RWPE2 (cell line): ENCODE results near the gene SPPL3.
A peak's percentile ranks its signal among the peaks of the same experiment; 100 is the strongest.

Experiments used
- ATAC-seq: fragments of 200-7000 bp; cut with Tn5 transposase; 3 replicates; pipeline ENCODE4 v1.9.1; 2021; ENCODE audit warnings: low read depth
- DNase-seq: peaks from one replicate; pipeline ENCODE4 v3.0.0-alpha.2; 2020; ENCODE audit warnings: low spot score
- H3K27ac ChIP-seq: fragments of 450-650 bp; 2 replicates; pipeline ENCODE4 v1.5.1; 2017; ENCODE audit warnings: mild to moderate bottlenecking; ENCODE audit not compliant: poor library complexity, severe bottlenecking
- H3K27me3 ChIP-seq: fragments of 250-450 bp; sonication (Bioruptor Pico); 2 replicates; pipeline ENCODE4 v1.5.1; 2021; ENCODE audit warnings: mild to moderate bottlenecking, moderate library complexity; ENCODE audit not compliant: insufficient read depth, poor library complexity, severe bottlenecking
- H3K36me3 ChIP-seq: fragments of 250-450 bp; sonication (Bioruptor Pico); 2 replicates; pipeline ENCODE4 v1.5.1; 2020; ENCODE audit warnings: low read depth, mild to moderate bottlenecking, moderate library complexity
- H3K4me1 ChIP-seq: fragments of 250-450 bp; sonication (Bioruptor Pico); 2 replicates; pipeline ENCODE4 v1.5.1; 2021; ENCODE audit warnings: mild to moderate bottlenecking, moderate library complexity; ENCODE audit not compliant: insufficient read depth, poor library complexity, severe bottlenecking
- H3K4me3 ChIP-seq: fragments of 250-450 bp; sonication (Bioruptor Pico); 2 replicates; pipeline ENCODE4 v1.5.1; 2021; ENCODE audit warnings: mild to moderate bottlenecking, moderate library complexity; ENCODE audit not compliant: severe bottlenecking
- H3K9me3 ChIP-seq: fragments of 250-450 bp; sonication (Bioruptor Pico); 2 replicates; pipeline ENCODE4 v1.5.1; 2021; ENCODE audit warnings: mild to moderate bottlenecking, moderate library complexity; ENCODE audit not compliant: severe bottlenecking
- CTCF ChIP-seq: fragments of 450-650 bp; IDR thresholded peaks from one replicate; pipeline ENCODE4 v1.5.1; 2017; ENCODE audit warnings: mild to moderate bottlenecking, moderate library complexity; ENCODE audit not compliant: poor library complexity, severe bottlenecking

The SPPL3 gene

GRCh38 chr12:120761519-120761934 is 142.6 kb downstream of the SPPL3 start:
- Histone ChIP-seq H3K36me3 (peaks cover 21% of the 10 kb centered on the region), H3K9me3 (no peaks in the 10 kb centered on the region), H3K4me3 (no peak overlapping the region), H3K27me3 (no peaks in the 10 kb centered on the region), H3K4me1 (no peaks in the 10 kb centered on the region), H3K27ac (no peak overlapping the region)
- DNase-seq = no peak
- peak; percentile 72 for ATAC-seq
- TF ChIP-seq CTCF = no peak

- Histone ChIP-seq H3K27ac (no peak overlapping the region), H3K36me3 (peaks cover 12% of the 10 kb centered on the region), H3K27me3 (no peaks in the 10 kb centered on the region), H3K4me1 (no peaks in the 10 kb centered on the region), H3K9me3 (no peaks in the 10 kb centered on the region), H3K4me3 (no peak overlapping the region)
- ATAC-seq (no peak), DNase-seq (no peak)
- TF ChIP-seq CTCF = no peak
Observed at GRCh38 chr12:120760349-120761254, 143.6 kb downstream of the SPPL3 start.

- TF ChIP-seq CTCF = no peak
- Histone ChIP-seq H3K9me3 (no peaks in the 10 kb centered on the region), H3K27me3 (no peaks in the 10 kb centered on the region), H3K4me3 (no peak overlapping the region), H3K36me3 (peaks cover 8% of the 10 kb centered on the region), H3K27ac (no peak overlapping the region), H3K4me1 (no peaks in the 10 kb centered on the region)
- ATAC-seq = no peak
- no peak for DNase-seq
Observed at GRCh38 chr12:120759591-120760348, 144.4 kb downstream of the SPPL3 start.

- no peaks in the 10 kb centered on the region for H3K27me3 ChIP-seq
- no peak for TF ChIP-seq CTCF
- no peak overlapping the region for H3K4me3 ChIP-seq
- ATAC-seq (no peak), DNase-seq (no peak)
- no peaks in the 10 kb centered on the region for H3K9me3 ChIP-seq
- no peaks in the 10 kb centered on the region for H3K4me1 ChIP-seq
- no peak overlapping the region for H3K27ac ChIP-seq
- H3K36me3 ChIP-seq = peaks cover 1% of the 10 kb centered on the region; the same call in 1 of the 2 replicates
Observed at GRCh38 chr12:120758798-120759590, 145.2 kb downstream of the SPPL3 start.
